Astrocyte of the spinal cord (primary cell): ENCODE data around the gene TMPRSS13.

Experiments used
- DNase-seq: peaks from one replicate; pipeline ENCODE4 v3.0.0; 2011; ENCODE audit warnings: low read depth, low spot score
- H3K4me3 ChIP-seq: 2 replicates; pipeline ENCODE4 v1.5.1; 2011; ENCODE audit warnings: low read depth, mild to moderate bottlenecking, low read length, moderate library complexity
- in situ Hi-C: cut with HindIII; loops from 2 replicates; pipeline ENCODE4 v1.10.0; 2017; ENCODE audit warnings: low sequenced_read_pairs
- TF ChIP-seq, protein P1 (sequence below): IDR thresholded peaks from 2 replicates; pipeline ENCODE4 v1.5.1; 2012; ENCODE audit warnings: low read depth, mild to moderate bottlenecking, low read length, inconsistent platforms

Gene TMPRSS13

GRCh38 chr11:117873828-117874125 lies 55.4 kb downstream of the TMPRSS13 start:
- in situ Hi-C loops = no loop called here
- TF ChIP-seq, protein P1, sequence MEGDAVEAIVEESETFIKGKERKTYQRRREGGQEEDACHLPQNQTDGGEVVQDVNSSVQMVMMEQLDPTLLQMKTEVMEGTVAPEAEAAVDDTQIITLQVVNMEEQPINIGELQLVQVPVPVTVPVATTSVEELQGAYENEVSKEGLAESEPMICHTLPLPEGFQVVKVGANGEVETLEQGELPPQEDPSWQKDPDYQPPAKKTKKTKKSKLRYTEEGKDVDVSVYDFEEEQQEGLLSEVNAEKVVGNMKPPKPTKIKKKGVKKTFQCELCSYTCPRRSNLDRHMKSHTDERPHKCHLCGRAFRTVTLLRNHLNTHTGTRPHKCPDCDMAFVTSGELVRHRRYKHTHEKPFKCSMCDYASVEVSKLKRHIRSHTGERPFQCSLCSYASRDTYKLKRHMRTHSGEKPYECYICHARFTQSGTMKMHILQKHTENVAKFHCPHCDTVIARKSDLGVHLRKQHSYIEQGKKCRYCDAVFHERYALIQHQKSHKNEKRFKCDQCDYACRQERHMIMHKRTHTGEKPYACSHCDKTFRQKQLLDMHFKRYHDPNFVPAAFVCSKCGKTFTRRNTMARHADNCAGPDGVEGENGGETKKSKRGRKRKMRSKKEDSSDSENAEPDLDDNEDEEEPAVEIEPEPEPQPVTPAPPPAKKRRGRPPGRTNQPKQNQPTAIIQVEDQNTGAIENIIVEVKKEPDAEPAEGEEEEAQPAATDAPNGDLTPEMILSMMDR = no peak
- no peak for DNase-seq
- no peak overlapping the region for H3K4me3 ChIP-seq

DNA sequence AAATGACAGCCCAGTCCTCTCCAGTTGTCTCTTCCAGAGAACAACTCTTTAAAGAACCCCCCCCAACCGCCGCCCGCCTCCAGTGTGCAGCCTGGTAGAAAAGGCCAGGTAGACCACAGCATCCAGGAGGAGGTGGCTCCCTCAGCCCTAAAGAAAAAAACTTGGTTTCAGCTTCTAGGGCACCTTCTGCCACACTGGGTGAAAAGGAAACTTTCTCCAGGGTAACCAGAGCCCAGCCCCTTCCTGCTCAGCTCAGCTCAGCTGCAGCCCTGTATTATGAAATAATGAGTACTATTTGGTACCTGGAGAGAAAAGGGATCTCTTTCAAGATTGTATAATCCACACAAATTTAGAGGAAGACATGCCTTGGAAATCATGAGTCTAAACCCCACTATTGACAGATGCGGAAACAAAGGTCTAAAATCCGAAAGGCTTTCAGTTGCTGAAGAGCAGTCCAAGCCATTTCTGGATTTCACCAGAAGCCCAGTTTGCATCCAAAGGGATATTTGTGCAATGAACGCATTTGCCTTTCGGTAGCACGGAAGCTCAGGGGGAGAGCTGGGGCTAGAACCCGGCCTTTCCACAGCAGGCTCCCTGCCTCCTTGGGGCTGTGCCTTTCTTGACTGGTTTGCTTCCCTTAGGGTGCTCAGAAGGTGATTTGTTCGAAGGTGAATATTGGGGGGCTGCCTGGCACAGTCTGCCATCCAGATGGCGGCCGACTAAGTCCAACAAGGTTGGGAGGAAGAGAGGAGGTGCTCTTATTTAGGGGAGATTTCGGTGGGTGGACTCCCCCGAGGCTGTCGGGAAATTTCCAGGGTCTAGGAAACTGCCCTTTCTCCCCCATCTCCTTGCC lies 56.0 kb downstream of the TMPRSS13 start:
- TF ChIP-seq, protein P1 = no peak
- no peak for DNase-seq
- in situ Hi-C loops = no loop called here
- no peak overlapping the region for H3K4me3 ChIP-seq

GRCh38 chr11:117872420-117872961 lies 56.7 kb downstream of the TMPRSS13 start:
- no peak for DNase-seq
- TF ChIP-seq, protein P1 = no peak
- no peak overlapping the region for H3K4me3 ChIP-seq
- in situ Hi-C loops = no loop called here

GRCh38 chr11:117871784-117872183 lies 57.4 kb downstream of the TMPRSS13 start:
- TF ChIP-seq, protein P1 = no peak

DNA sequence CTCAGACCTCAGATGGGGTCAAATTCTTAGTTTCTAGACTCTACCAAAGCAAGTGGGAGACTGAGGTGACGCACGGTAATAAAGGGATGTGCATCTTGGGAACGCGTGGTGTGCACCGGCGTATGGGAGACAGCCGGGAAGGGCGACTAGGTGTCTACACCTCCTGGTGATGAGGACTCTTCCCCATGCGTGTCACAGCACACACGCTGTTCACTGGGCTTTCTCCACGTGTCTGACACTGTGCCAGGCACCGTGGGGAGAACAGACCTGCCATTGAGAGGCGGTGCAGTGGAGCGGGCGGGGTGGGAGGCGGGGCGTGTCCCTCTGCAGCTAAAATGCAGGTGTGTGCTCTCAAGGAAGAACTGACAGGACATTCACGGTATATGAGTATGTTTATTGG lies 58.0 kb downstream of the TMPRSS13 start:
- TF ChIP-seq, protein P1 = no peak
- DNase-seq = no peak
- H3K4me3 ChIP-seq = no peak overlapping the region
- in situ Hi-C loops = no loop called here

More at GRCh38 chr11:117871784-117872183, 57.4 kb downstream of the TMPRSS13 start:
- in situ Hi-C loops = no loop called here
- no peak overlapping the region for H3K4me3 ChIP-seq
- no peak for DNase-seq

- in situ Hi-C loops = no loop called here
- DNase-seq = no peak
- TF ChIP-seq, protein P1 = no peak
- H3K4me3 ChIP-seq = no peak overlapping the region
These were observed 58.9 kb downstream of the TMPRSS13 start for GRCh38 chr11:117870103-117870952.
